Measurements from ENCODE around the gene PCDHGA2.
"Not testable (repeated sequence)": the region's sequence is repeated elsewhere in the genome, so short reads cannot be mapped to it uniquely, and the experiment has no call there.

PCDHGA2 gene

GRCh38 chr5:141349917-141350619 is 11.5 kb downstream of the PCDHGA2 start, which contains the start of gene PCDHGB1:
TSS of gene PCDHGB1 (plus strand) at chr5:141350099. CDS start at chr5:141350261, 162 bp downstream.
- peak; percentile 22 to 49 for DNase-seq

GRCh38 chr5:141351591-141351990 is 13.0 kb downstream of the PCDHGA2 start:
- no peak for DNase-seq

- peak in 1 of 2 donors; percentile 19 for DNase-seq
These were observed 16.4 kb downstream of the PCDHGA2 start, which contains the start of gene PCDHGA4 for GRCh38 chr5:141354900-141355469. TSS of gene PCDHGA4 (plus strand) at chr5:141355021. CDS start at chr5:141355108, 87 bp downstream.

GRCh38 chr5:141355641-141356040 is 17.1 kb downstream of the PCDHGA2 start:
- no peak for DNase-seq

- DNase-seq, result no peak
These were observed 17.6 kb downstream of the PCDHGA2 start for GRCh38 chr5:141356133-141356532.

- no peak for DNase-seq
These were observed 18.4 kb downstream of the PCDHGA2 start for GRCh38 chr5:141356950-141357349.

GRCh38 chr5:141359790-141360426 is 21.3 kb downstream of the PCDHGA2 start, which contains the start of gene PCDHGB2:
TSS of gene PCDHGB2 (plus strand) at chr5:141359994. CDS start at chr5:141360136, 142 bp downstream.
- DNase-seq, result peak in 1 of 2 donors; percentile 51

GRCh38 chr5:141360685-141361084 is 22.1 kb downstream of the PCDHGA2 start:
- no peak for DNase-seq

- no peak for DNase-seq
These were observed 24.2 kb downstream of the PCDHGA2 start for GRCh38 chr5:141362719-141363118.

GRCh38 chr5:141363952-141364660 is 25.5 kb downstream of the PCDHGA2 start, which contains the start of gene PCDHGA5:
TSS of gene PCDHGA5 (plus strand) at chr5:141364162. CDS start at chr5:141364331, 169 bp downstream.
- DNase-seq, result no peak

- no peak for DNase-seq
These were observed 27.7 kb downstream of the PCDHGA2 start for GRCh38 chr5:141366016-141366896.

- DNase-seq, result peak in 1 of 2 donors; percentile 54
These were observed 31.7 kb downstream of the PCDHGA2 start, which contains the start of gene PCDHGB3 for GRCh38 chr5:141369994-141370848. TSS of gene PCDHGB3 (plus strand) at chr5:141370242. CDS start at chr5:141370395, 153 bp downstream.

- no peak for DNase-seq
These were observed 33.3 kb downstream of the PCDHGA2 start for GRCh38 chr5:141371572-141372475.

- DNase-seq, result peak in 1 of 2 donors; percentile 21
These were observed 35.2 kb downstream of the PCDHGA2 start, which contains the start of gene PCDHGA6 for GRCh38 chr5:141373673-141374317. TSS of gene PCDHGA6 (plus strand) at chr5:141373891. CDS start at chr5:141374084, 193 bp downstream.

GRCh38 chr5:141374627-141375026 is 36.1 kb downstream of the PCDHGA2 start:
- no peak for DNase-seq

- DNase-seq, result not testable (repeated sequence)
These were observed 37.0 kb downstream of the PCDHGA2 start for GRCh38 chr5:141375444-141376155.

GRCh38 chr5:141382469-141383294 is 44.1 kb downstream of the PCDHGA2 start, which contains the start of gene PCDHGA7:
TSS of gene PCDHGA7 (plus strand) at chr5:141382742. CDS start at chr5:141382900, 158 bp downstream.
- DNase-seq, result no peak
